ENCODE results near the gene ITPKB.

Gene ITPKB

GRCh38 chr1:226711976-226712741 lies 26.9 kb downstream of the ITPKB start:
- Mint-ChIP-seq H3K4me1 (peaks cover 48% of the 10 kb centered on the region), H3K27ac (no peak overlapping the region), H3K27me3 (ENCODE audit: low read depth) (peaks cover 3% of the 10 kb centered on the region), H3K36me3 (ENCODE audit: low read depth) (peaks cover 4% of the 10 kb centered on the region), H3K9me3 (no peaks in the 10 kb centered on the region), H3K4me3 (no peak overlapping the region)
- TF ChIP-seq CTCF (IDR thresholded peaks at IDR 0.05; ENCODE audit: unreplicated experiment in 3 of 3), result no peak

GRCh38 chr1:226710501-226710900 lies 28.6 kb downstream of the ITPKB start:
- Mint-ChIP-seq H3K4me3 (no peak overlapping the region), H3K9me3 (no peaks in the 10 kb centered on the region), H3K4me1 (peaks cover 55% of the 10 kb centered on the region), H3K27me3 (ENCODE audit: low read depth) (peaks cover 3% of the 10 kb centered on the region), H3K36me3 (ENCODE audit: low read depth) (peaks cover 4% of the 10 kb centered on the region), H3K27ac (no peak overlapping the region)
- no peak for TF ChIP-seq CTCF (IDR thresholded peaks at IDR 0.05; ENCODE audit: unreplicated experiment in 3 of 3)

- Mint-ChIP-seq H3K27ac (no peak overlapping the region), H3K4me3 (no peak overlapping the region), H3K4me1 (peaks cover 58% of the 10 kb centered on the region), H3K27me3 (ENCODE audit: low read depth) (peaks cover 3% of the 10 kb centered on the region), H3K36me3 (ENCODE audit: low read depth) (peaks cover 4% of the 10 kb centered on the region), H3K9me3 (no peaks in the 10 kb centered on the region)
- TF ChIP-seq CTCF (IDR thresholded peaks at IDR 0.05; ENCODE audit: unreplicated experiment in 3 of 3), result no peak
Observed at GRCh38 chr1:226709953-226710352, 29.1 kb downstream of the ITPKB start.

- no peaks in the 10 kb centered on the region for H3K36me3 Mint-ChIP-seq (ENCODE audit: low read depth)
- H3K4me1 Mint-ChIP-seq, result peaks cover 67% of the 10 kb centered on the region
- H3K27me3 Mint-ChIP-seq (ENCODE audit: low read depth), result peaks cover 3% of the 10 kb centered on the region
- H3K27ac Mint-ChIP-seq, result peak overlapping the region in 2 of 3 experiments; percentile 18 to 33
- H3K4me3 Mint-ChIP-seq, result no peak overlapping the region
- TF ChIP-seq CTCF (IDR thresholded peaks at IDR 0.05; ENCODE audit: unreplicated experiment in 3 of 3), result no peak
- H3K9me3 Mint-ChIP-seq, result no peaks in the 10 kb centered on the region
Observed at GRCh38 chr1:226708967-226709396, 30.1 kb downstream of the ITPKB start.

- TF ChIP-seq CTCF (IDR thresholded peaks at IDR 0.05; ENCODE audit: unreplicated experiment in 3 of 3), result no peak
Observed at GRCh38 chr1:226708342-226708780, 30.7 kb downstream of the ITPKB start.

GRCh38 chr1:226706684-226707083 lies 32.4 kb downstream of the ITPKB start:
- Mint-ChIP-seq H3K4me3 (no peak overlapping the region), H3K4me1 (peaks cover 72% of the 10 kb centered on the region), H3K27me3 (ENCODE audit: low read depth) (peaks cover 3% of the 10 kb centered on the region), H3K27ac (no peak overlapping the region), H3K9me3 (no peaks in the 10 kb centered on the region), H3K36me3 (ENCODE audit: low read depth) (no peaks in the 10 kb centered on the region)
- no peak for TF ChIP-seq CTCF (IDR thresholded peaks at IDR 0.05; ENCODE audit: unreplicated experiment in 3 of 3)

More at GRCh38 chr1:226708342-226708780, 30.7 kb downstream of the ITPKB start:
- Mint-ChIP-seq H3K9me3 (no peaks in the 10 kb centered on the region), H3K27ac (peak overlapping the region in 2 of 3 experiments; percentile 18 to 33), H3K27me3 (ENCODE audit: low read depth) (peaks cover 3% of the 10 kb centered on the region), H3K36me3 (ENCODE audit: low read depth) (no peaks in the 10 kb centered on the region), H3K4me1 (peaks cover 66% of the 10 kb centered on the region), H3K4me3 (peak overlapping the region in 1 of 3 experiments; percentile 26)
